Activated CD4-positive, alpha-beta T cell treated with anti-CD3 and anti-CD28 coated beads, Interleukin-2, amount 50 U/mL, for 4 hours (primary cell): ENCODE results near the gene NHLRC4.
A peak's percentile ranks its signal among the peaks of the same experiment; 100 is the strongest.

Experiments used
- DNase-seq, 2 experiments: peaks; one replicate each; pipeline ENCODE4 v3.0.0-alpha.2; 2020

Gene NHLRC4

DNA sequence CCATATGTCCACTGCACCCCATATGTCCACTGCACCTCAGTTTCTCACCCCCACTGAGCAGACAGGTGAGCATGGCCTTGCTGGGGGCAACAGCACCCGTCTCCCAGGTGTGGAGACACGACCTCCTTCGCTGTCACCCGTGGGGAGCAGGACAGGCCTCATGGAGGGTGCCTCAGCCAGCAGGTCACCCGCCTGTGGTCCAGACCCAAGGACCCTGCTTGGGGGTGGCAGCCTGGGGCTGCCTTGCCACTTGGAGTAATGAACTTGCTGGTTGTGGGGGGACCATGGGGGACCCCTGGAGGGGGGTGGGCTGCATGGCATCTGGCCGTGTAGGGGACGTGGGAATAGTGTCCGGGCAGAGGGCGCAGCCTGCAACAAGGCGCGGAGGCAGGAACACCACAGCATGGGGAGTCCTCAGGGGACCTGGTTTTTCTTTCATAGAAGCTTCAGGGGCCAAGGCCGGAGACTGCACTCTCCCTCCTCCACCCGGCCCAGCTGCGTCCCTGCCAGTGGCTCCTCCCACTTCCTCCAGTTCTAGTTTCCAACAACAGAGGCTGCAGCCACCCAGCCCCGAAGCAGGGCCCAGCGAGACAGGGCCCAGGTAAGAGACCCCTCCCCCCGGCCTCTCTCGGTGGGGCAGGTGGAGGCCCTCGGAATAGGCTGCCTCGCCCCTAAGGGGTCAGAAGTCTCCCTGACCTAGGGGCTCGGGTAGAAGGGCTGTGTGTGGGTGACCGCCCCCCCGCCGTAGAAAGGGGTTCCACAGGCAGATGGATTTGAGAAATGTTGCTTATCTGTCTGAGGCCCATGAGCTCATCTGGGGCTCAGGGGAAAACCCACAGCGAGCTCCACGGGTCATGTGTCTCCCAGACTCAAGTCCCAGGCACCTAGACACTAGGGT lies at the start of gene NHLRC4:
Gene NHLRC4 (plus strand): TSS at position 531 of the 898 bp plus-strand sequence. CDS start 1,043 bp downstream, outside the sequence.
- DNase-seq: peak in 1 of 2 experiments; percentile 23

DNA sequence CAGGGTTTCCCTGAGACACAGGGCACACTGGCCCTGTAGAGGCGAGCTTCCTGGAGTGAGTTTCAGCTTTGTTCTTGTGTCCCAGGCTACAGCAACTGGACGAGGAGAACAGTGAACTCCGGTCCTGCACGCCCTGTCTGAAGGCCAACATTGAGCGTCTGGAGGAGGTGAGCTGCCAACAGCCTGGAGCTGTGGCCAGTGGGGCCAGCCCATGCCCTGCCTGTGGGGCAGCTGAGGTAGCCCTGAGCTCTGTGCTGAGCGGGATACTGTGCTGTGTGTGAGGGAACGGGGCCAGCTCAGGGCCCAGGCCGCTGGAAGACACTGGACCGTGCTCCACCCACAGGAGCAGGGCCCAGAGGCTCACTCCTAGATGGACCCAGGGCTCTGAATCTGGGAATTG lies 47.9 kb upstream of the NHLRC4 start:
- no peak for DNase-seq

GRCh38 chr16:519425-519824 lies 47.4 kb upstream of the NHLRC4 start:
- DNase-seq: no peak

GRCh38 chr16:519841-520687 lies 46.7 kb upstream of the NHLRC4 start:
- DNase-seq: no peak

DNA sequence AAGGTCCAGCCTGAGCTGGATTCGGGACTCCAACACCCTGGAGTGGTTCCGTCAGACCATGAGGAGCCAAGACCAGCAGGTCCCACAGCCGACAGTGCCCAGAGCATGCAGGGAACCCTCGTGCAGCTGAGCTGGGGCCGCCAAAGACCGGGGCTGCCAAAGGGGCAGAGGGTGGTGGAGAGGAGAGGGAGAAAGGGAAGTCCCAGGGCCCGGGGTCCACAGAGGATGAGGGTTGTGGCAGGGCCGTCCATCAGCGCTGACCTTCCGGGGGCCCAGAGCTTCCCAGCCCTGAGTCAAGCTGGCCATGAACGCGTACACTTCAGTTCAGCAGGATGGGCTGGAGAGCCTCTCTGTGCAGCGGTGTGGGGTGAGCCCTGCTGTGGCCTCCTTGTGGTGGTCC lies 46.0 kb upstream of the NHLRC4 start:
- no peak for DNase-seq

GRCh38 chr16:521381-522210 lies 45.2 kb upstream of the NHLRC4 start:
- DNase-seq: no peak

DNA sequence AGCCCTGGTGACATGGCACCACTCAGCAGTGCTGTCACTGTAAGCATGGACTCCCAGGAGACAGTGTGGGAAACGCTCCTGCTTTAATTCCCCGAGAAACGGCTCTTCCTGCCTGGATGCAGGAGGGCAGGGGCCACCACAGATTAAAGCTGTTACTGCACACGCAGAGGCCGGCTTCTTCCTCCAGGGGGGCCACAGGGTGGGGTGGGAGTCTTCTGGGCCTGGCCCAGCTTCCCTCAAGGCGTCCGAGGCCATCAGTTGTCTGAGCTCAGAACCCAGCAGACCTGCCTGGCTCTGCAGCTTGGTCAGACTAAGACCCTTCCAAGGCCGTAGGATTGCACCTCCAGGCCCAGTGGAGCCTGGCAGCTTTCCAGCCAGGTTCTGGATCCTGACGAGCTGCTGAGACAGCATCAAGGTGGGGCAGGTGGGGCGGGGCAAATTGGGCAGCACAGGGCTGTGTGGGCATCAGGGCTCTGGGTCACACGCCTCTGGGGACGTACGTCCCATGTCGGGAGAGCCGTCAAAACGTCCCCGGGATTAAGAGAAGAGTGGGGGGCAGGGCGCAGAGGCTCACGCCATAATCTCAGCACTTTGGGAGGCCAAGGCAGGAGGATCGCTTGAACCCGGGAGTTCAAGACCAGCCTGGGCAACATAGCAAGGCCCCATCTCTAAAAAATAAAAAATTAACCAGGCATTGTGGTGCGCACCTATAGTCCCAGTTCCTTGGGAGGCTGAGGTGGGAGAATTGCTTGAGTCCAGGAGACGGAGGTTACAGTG lies 44.3 kb upstream of the NHLRC4 start:
- no peak for DNase-seq

GRCh38 chr16:523097-523741 lies 43.6 kb upstream of the NHLRC4 start:
- no peak for DNase-seq

- no peak for DNase-seq
These were observed 42.3 kb upstream of the NHLRC4 start for GRCh38 chr16:524274-525040.

- no peak for DNase-seq
These were observed 41.7 kb upstream of the NHLRC4 start for GRCh38 chr16:525123-525519.

- peak; percentile 63 to 72 for DNase-seq
These were observed 41.2 kb upstream of the NHLRC4 start for GRCh38 chr16:525520-526180.

DNA sequence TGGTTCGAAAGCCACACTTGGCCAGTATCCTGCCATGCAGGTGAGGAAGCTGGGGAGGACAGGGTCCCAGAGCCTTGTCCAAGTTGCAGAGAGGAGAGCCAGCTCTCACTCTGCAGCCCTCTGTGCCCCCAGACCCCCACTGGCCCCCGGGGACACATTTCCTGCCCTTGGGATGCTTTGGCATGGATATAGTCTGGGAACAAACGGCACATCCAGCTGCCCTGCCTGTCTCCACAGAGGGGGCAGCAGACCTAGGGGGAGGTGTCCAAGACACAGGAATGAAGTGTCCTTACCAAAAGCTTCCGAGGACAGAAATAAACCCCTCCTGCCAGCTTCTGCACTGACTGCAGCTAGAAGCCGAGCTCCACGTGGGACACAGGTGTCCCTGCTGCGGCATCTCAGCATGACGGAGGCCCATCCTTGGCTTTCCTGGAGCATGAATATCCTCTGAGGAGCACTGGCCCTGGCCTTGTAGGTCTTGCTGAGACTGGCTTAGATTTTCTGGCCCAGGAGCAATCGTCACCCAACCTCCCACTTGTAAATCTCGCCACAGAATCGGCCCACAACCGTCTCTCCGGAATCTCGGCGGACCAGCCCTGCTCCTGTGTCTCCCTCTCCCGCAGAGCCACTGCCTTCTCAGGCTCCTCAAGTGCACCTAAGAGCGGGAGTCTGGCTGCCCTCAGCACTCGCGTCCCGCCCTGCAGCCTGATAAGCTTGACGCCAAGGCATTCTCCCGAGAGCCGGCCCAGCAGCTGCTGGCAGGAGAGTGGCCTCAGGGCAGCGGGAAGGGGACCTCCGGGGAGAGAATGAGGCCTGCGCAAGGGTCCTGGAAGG lies 40.4 kb upstream of the NHLRC4 start:
- DNase-seq: peak in 1 of 2 experiments; percentile 13

DNA sequence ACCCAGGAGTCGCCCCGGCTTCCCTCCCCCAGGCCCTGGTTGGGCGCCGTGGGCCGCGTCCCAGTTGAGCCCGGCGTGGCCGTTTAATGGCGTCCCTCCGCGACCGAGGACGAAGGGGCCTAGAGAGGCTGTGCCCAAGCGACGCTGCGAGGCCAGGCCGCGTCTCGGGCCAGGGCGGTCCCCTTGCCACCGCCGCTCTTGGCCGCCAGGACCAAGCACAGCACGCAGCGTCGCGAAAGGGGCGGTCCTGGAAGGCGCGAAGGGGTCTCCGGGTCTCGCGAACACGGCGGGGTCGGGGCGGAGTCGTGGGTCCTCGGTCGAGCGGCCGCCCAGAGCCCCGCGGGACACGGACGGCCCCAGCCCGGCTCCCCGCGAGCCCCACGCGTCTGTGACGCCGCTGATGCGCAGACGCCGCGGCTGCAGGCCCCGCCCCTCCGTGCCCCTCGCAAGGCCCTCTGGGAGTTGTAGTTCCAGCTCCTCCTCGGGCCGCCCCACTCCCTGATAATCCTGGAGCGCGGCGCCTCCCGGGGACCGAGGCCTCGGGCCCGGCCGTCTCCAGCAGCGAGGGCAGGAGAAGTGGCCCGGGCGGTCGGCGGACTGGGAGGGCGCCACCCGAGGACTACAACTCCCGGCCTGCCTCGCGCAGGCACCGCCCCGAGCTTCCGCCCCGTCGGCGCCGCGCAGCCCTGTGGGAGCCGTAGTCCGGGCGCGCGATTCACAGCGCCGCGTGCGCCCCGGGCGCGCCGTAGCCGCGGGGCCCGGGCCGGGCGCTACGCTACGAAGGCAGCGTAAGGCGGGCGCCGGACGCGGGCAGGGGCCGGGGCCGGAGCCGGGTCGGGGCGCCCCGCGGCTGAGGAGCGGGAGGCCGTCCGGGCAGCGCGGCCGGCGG lies 39.5 kb upstream of the NHLRC4 start, which contains the start of gene CAPN15:
Gene CAPN15 (plus strand): TSS at position 698 of the 889 bp plus-strand sequence. CDS start 19,127 bp downstream, outside the sequence.
- peak; percentile 76 to 80 for DNase-seq

DNA sequence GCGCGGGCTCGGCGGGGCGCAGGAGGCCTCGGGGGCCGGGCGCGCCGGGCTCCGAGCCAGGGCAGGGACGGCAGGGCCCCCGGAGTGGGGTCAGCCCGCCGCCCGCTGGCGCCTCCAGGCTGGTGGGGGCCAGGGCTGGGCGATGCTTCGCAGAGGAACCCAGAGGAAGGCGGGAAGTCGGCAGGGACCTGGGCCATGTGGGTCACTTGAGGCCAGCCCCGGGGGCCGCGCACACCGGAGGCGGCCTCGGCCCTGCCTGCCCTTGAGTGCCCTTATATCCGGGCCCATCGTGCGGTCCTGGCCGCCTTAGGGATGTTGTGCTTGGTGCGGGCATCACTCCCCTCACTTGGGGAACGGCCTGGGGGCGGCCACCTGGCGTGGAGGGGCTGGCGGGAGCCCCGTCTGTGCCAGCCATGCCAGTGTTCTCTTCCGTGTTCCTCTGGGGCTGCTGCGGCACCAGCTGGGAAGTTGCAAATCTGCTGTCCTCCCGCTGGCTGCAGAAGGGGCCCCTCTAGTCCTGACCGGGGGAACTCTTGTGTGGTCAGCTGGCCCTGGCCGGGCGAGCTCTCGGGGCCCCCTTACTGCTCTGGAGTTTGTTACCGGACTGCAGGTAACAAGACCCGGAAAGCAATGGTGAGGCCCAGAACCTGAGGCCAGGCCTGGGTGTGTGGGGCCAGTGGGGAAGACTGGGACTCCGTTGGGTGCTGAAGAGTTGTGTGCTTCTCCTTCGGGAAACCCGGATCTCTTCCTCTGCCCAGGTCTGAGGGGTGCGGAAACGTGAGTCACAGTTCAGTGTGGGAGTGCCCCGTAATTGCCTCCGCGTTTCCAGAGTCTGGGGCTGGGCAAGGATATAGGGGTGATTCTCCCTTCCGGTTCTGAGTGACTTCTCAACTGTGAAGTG lies 38.4 kb upstream of the NHLRC4 start:
- peak in 1 of 2 experiments; percentile 26 for DNase-seq

- no peak for DNase-seq
These were observed 37.7 kb upstream of the NHLRC4 start for GRCh38 chr16:529012-529575.

GRCh38 chr16:530111-530817 lies 36.5 kb upstream of the NHLRC4 start:
- DNase-seq: no peak
